HepG2 (cell line): Measurements from ENCODE around the gene DNPH1. TPM values are rescaled to one million over a fixed set of nuclear protein-coding genes. Genes with fewer than 3 reads are reported as not detected.

Experiments
- HOXA7 ChIP-seq: sonication (generic); formaldehyde crosslinking; IDR thresholded peaks from 2 replicates; pipeline ENCODE4 v1.8.1; 2022; ENCODE audit warnings: mild to moderate bottlenecking, missing genetic modification reagents, moderate library complexity
- MED13 ChIP-seq: sonication (generic); formaldehyde crosslinking; IDR thresholded peaks from 2 replicates; pipeline ENCODE4 v1.5.0; 2020; ENCODE audit warnings: missing genetic modification reagents
- SMAD3 ChIP-seq: sonication (generic); formaldehyde crosslinking; IDR thresholded peaks from 2 replicates; pipeline ENCODE4 v1.4.0; 2020; ENCODE audit warnings: missing genetic modification reagents
- SMARCE1 ChIP-seq: fragments of 450-650 bp; IDR thresholded peaks from 2 replicates; pipeline ENCODE4 v1.6.1; 2017; ENCODE audit warnings: borderline replicate concordance
- SP4 ChIP-seq: sonication (generic); formaldehyde crosslinking; IDR thresholded peaks from 2 replicates; pipeline ENCODE4 v1.8.1; 2023; ENCODE audit warnings: mild to moderate bottlenecking, missing genetic modification reagents
- TBP ChIP-seq: sonication (generic); formaldehyde crosslinking; IDR thresholded peaks from 2 replicates; pipeline ENCODE4 v1.5.0; 2020; ENCODE audit warnings: missing genetic modification reagents
- TSC22D2 ChIP-seq: sonication (generic); formaldehyde crosslinking; IDR thresholded peaks from 2 replicates; pipeline ENCODE4 v1.5.1; 2020; ENCODE audit warnings: missing genetic modification reagents, mild to moderate bottlenecking, borderline replicate concordance
- ZFP62 ChIP-seq: sonication (generic); formaldehyde crosslinking; IDR thresholded peaks from 2 replicates; pipeline ENCODE4 v1.4.0; 2020; ENCODE audit warnings: missing genetic modification reagents
- ZNF101 ChIP-seq: sonication (generic); formaldehyde crosslinking; IDR thresholded peaks from 2 replicates; pipeline ENCODE4 v1.4.0; 2020; ENCODE audit warnings: mild to moderate bottlenecking, low read depth, missing genetic modification reagents, borderline replicate concordance
- ZNF282 ChIP-seq: fragments of 450-650 bp; IDR thresholded peaks from 2 replicates; pipeline ENCODE4 v1.6.1; 2018; ENCODE audit not compliant: partially characterized antibody
- ZNF335 ChIP-seq: sonication (generic); formaldehyde crosslinking; IDR thresholded peaks from 2 replicates; pipeline ENCODE4 v1.4.0; 2020; ENCODE audit warnings: missing genetic modification reagents
- ZNF543 ChIP-seq: sonication (generic); formaldehyde crosslinking; IDR thresholded peaks from 2 replicates; pipeline ENCODE4 v1.4.0; 2020; ENCODE audit warnings: mild to moderate bottlenecking, missing genetic modification reagents
- ZNF563 ChIP-seq: sonication (generic); formaldehyde crosslinking; IDR thresholded peaks from 2 replicates; pipeline ENCODE4 v1.8.0; 2022; ENCODE audit warnings: mild to moderate bottlenecking, moderate library complexity, missing genetic modification reagents
- ZNF652 ChIP-seq: IDR thresholded peaks from 2 replicates; pipeline ENCODE4 v1.6.1; 2016; ENCODE audit warnings: low read depth, borderline replicate concordance
- ZNF7 ChIP-seq: IDR thresholded peaks from 2 replicates; pipeline ENCODE4 v1.6.1; 2016; ENCODE audit warnings: missing biosample characterization, missing genetic modification reagents
- ZNF792 ChIP-seq: IDR thresholded peaks from 2 replicates; pipeline ENCODE4 v1.6.1; 2016
- ZSCAN9 ChIP-seq: IDR thresholded peaks from 2 replicates; pipeline ENCODE4 v1.6.1; 2016; ENCODE audit warnings: borderline replicate concordance
- polyA plus RNA-seq, 8 experiments: library from polyadenylated mRNA; depleted of rRNA in 3 of 8; stranded (reverse) in 7 of 8; unstranded in 1 of 8; fragments of >200 nt; fragmentation: Illumina TruSeq in 4 of 8; extraction: Trizol in 4 of 8; gene quantifications; 2 replicates each; pipeline versions ENCODE4 v1.2.1 to v1.2.3, GENCODE V29; 2011 to 2016; ENCODE audit warnings: low read depth in 4 of 8, missing spikeins in 1 of 8, mixed read lengths in 1 of 8; ENCODE audit not compliant: insufficient read depth in 1 of 8
- total RNA-seq, 5 experiments: library from RNA; depleted of rRNA; stranded (reverse); fragments of >200 nt; fragmentation: Illumina TruSeq; extraction: Trizol; gene quantifications; 2 replicates each; pipeline ENCODE4 v1.2.3, GENCODE V29; 2016; ENCODE audit warnings: low read depth in 1 of 5
- TF ChIP-seq, protein P1 (sequence below): sonication (generic); formaldehyde crosslinking; IDR thresholded peaks from 2 replicates; pipeline ENCODE4 v1.5.0; 2020; ENCODE audit warnings: mild to moderate bottlenecking, missing genetic modification reagents, borderline replicate concordance
- TF ChIP-seq, protein P2 (sequence below): IDR thresholded peaks from 2 replicates; pipeline ENCODE4 v1.6.1; 2016; ENCODE audit warnings: missing biosample characterization, missing genetic modification reagents, low read depth
- TF ChIP-seq, protein P3 (sequence below), 2 experiments: fragments of 450-650 bp in 1 of 2; sonication (generic) in 1 of 2; formaldehyde crosslinking; IDR thresholded peaks; 2 replicates each; pipeline versions ENCODE4 v1.5.0 to v1.8.0; 2020 to 2022; ENCODE audit warnings: mild to moderate bottlenecking in 1 of 2, missing genetic modification reagents in 1 of 2
- TF ChIP-seq, protein P4 (sequence below): sonication (generic); formaldehyde crosslinking; IDR thresholded peaks from 2 replicates; pipeline ENCODE4 v1.4.0; 2020; ENCODE audit warnings: mild to moderate bottlenecking, missing genetic modification reagents
- TF ChIP-seq, protein P5 (sequence below): sonication (generic); formaldehyde crosslinking; IDR thresholded peaks from 2 replicates; pipeline ENCODE4 v1.5.0; 2020; ENCODE audit warnings: missing genetic modification reagents

DNPH1 gene
- total and polyA plus RNA-seq, 2 of the 13 experiments (the other 11 are each of a cell fraction or from before 2014, with no cell fraction given), result 56.5 to 75.1 TPM

DNA sequence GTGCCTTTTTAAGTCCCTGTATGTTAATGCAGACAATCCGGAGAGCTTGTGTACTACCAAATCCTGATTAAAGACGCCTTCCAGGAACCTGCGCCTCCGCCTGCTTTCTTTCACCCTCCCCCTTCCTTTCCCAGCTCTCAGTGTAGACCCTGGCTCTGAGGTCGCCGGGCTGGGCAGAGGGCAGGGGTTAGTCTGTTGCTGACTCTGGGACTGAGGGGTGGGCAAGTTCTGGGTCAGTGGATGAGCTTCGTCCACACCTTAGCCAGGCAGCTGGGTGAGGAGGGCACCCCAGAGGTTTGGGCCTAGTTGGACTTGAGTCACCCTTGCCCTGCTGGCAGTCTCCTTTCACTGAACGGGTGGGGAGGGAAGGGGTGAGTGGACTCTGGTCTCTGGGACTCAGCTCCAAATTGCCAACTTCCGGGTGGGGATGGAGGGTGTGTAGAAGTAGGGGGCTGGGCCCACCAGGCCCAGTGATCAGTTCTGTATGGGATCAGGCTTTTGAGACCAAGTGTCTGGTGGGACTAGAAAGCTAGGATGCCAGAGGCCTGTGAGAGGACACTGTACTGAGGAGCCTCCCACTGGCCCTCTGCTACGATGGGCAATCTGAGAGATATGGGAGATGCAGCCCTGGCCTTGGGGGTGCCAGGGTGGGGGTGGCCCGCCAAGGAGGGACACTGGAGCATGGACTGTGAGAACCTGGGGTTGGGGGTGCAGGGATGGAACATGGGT is 47.5 kb upstream of the DNPH1 start (continued):
- TF ChIP-seq SMARCE1, result no peak
- TF ChIP-seq ZSCAN9 (CRISPR knock-in tag), result peak; percentile 70; the same call in 1 of the 2 replicates
- TF ChIP-seq, protein P1, sequence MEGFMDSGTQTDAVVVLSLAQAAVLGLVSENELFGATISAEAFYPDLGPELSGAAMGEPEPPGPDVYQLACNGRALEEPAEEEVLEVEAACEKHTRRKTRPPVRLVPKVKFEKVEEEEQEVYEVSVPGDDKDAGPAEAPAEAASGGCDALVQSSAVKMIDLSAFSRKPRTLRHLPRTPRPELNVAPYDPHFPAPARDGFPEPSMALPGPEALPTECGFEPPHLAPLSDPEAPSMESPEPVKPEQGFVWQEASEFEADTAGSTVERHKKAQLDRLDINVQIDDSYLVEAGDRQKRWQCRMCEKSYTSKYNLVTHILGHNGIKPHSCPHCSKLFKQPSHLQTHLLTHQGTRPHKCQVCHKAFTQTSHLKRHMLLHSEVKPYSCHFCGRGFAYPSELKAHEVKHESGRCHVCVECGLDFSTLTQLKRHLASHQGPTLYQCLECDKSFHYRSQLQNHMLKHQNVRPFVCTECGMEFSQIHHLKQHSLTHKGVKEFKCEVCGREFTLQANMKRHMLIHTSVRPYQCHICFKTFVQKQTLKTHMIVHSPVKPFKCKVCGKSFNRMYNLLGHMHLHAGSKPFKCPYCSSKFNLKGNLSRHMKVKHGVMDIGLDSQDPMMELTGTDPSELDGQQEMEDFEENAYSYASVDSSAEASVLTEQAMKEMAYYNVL (CRISPR knock-in tag), result no peak
- TF ChIP-seq ZNF282, result no peak
- TF ChIP-seq ZNF563 (CRISPR knock-in tag), result no peak
- TF ChIP-seq MED13 (CRISPR knock-in tag), result no peak
- 0 out of 2 replicates have a peak, but pooled peaks have one; percentile 40 for TF ChIP-seq ZNF652
- TF ChIP-seq SMAD3 (CRISPR knock-in tag), result peak; percentile 53; the same call in 1 of the 2 replicates
- 0 out of 2 replicates have a peak, but pooled peaks have one; percentile 45 for TF ChIP-seq ZNF335 (CRISPR knock-in tag)
- no peak for TF ChIP-seq ZFP62 (CRISPR knock-in tag)
- TF ChIP-seq, protein P2, sequence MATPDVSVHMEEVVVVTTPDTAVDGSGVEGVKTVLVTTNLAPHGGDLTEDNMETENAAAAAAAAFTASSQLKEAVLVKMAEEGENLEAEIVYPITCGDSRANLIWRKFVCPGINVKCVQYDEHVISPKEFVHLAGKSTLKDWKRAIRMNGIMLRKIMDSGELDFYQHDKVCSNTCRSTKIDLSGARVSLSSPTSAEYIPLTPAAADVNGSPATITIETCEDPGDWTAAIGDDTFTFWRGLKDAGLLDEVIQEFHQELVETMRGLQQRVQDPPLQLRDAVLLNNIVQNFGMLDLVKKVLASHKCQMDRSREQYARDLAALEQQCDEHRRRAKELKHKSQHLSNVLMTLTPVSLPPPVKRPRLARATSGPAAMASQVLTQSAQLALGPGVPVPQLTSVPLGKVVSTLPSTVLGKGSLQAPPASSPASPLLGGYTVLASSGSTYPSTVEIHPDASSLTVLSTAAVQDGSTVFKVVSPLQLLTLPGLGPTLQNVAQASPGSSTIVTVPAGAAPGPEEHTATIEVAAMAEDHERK (CRISPR knock-in tag), result no peak
- TF ChIP-seq TSC22D2 (CRISPR knock-in tag), result no peak
- TF ChIP-seq ZNF7, result no peak
- TF ChIP-seq SP4, result no peak
- peak; percentile 90; the same call in 1 of the 2 replicates for TF ChIP-seq ZNF543 (CRISPR knock-in tag)
- TF ChIP-seq ZNF101, result no peak
- TF ChIP-seq, protein P3, sequence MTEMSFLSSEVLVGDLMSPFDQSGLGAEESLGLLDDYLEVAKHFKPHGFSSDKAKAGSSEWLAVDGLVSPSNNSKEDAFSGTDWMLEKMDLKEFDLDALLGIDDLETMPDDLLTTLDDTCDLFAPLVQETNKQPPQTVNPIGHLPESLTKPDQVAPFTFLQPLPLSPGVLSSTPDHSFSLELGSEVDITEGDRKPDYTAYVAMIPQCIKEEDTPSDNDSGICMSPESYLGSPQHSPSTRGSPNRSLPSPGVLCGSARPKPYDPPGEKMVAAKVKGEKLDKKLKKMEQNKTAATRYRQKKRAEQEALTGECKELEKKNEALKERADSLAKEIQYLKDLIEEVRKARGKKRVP (CRISPR knock-in tag; IDR thresholded peaks at IDR 0.05), result no peak
- TF ChIP-seq, protein P4, sequence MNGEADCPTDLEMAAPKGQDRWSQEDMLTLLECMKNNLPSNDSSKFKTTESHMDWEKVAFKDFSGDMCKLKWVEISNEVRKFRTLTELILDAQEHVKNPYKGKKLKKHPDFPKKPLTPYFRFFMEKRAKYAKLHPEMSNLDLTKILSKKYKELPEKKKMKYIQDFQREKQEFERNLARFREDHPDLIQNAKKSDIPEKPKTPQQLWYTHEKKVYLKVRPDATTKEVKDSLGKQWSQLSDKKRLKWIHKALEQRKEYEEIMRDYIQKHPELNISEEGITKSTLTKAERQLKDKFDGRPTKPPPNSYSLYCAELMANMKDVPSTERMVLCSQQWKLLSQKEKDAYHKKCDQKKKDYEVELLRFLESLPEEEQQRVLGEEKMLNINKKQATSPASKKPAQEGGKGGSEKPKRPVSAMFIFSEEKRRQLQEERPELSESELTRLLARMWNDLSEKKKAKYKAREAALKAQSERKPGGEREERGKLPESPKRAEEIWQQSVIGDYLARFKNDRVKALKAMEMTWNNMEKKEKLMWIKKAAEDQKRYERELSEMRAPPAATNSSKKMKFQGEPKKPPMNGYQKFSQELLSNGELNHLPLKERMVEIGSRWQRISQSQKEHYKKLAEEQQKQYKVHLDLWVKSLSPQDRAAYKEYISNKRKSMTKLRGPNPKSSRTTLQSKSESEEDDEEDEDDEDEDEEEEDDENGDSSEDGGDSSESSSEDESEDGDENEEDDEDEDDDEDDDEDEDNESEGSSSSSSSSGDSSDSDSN (CRISPR knock-in tag), result peak; percentile 45; the same call in 1 of the 2 replicates
- no peak for TF ChIP-seq HOXA7 (CRISPR knock-in tag)
- no peak for TF ChIP-seq TBP
- peak; percentile 68 for TF ChIP-seq ZNF792 (CRISPR knock-in tag)
- TF ChIP-seq, protein P5, sequence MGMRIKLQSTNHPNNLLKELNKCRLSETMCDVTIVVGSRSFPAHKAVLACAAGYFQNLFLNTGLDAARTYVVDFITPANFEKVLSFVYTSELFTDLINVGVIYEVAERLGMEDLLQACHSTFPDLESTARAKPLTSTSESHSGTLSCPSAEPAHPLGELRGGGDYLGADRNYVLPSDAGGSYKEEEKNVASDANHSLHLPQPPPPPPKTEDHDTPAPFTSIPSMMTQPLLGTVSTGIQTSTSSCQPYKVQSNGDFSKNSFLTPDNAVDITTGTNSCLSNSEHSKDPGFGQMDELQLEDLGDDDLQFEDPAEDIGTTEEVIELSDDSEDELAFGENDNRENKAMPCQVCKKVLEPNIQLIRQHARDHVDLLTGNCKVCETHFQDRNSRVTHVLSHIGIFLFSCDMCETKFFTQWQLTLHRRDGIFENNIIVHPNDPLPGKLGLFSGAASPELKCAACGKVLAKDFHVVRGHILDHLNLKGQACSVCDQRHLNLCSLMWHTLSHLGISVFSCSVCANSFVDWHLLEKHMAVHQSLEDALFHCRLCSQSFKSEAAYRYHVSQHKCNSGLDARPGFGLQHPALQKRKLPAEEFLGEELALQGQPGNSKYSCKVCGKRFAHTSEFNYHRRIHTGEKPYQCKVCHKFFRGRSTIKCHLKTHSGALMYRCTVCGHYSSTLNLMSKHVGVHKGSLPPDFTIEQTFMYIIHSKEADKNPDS (CRISPR knock-in tag), result 0 out of 2 replicates have a peak, but pooled peaks have one; percentile 51
